GM18502 (cell line): ENCODE results near the gene RABL2A.
"Not testable (repeated sequence)": the region's sequence is repeated elsewhere in the genome, so short reads cannot be mapped to it uniquely, and the experiment has no call there.

Source experiments
- ATAC-seq: cut with Tn5 transposase; IDR thresholded peaks from one replicate; pipeline ENCODE4 v1.9.1; 2021; ENCODE audit warnings: mild to moderate bottlenecking; ENCODE audit not compliant: unreplicated experiment, poor library complexity

The RABL2A gene

GRCh38 chr2:113676623-113677266, 49.7 kb downstream of the RABL2A start:
- no peak for ATAC-seq

- no peak for ATAC-seq
Observed at GRCh38 chr2:113677330-113677729, 50.3 kb downstream of the RABL2A start.

DNA sequence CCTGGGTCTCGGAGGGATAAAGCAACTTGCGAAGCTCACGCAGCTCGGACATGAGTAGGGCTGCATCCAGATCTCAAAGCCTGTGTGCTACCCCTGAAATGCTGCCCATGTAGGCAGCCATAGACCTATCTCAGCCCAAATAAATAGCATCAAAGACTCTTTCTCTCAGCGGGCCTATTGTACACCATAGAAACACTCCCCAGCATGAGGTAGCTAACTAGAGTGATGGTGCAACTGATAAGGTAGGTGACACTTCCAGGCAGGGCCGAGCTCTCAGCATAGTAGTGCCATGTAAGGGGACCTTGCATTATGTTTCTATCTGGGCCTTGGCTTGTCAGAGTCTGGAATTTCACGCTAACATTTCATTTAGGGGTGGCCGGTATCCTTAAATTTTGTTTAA, 52.4 kb downstream of the RABL2A start:
- no peak for ATAC-seq

GRCh38 chr2:113685471-113685870, 58.4 kb downstream of the RABL2A start:
- no peak for ATAC-seq

DNA sequence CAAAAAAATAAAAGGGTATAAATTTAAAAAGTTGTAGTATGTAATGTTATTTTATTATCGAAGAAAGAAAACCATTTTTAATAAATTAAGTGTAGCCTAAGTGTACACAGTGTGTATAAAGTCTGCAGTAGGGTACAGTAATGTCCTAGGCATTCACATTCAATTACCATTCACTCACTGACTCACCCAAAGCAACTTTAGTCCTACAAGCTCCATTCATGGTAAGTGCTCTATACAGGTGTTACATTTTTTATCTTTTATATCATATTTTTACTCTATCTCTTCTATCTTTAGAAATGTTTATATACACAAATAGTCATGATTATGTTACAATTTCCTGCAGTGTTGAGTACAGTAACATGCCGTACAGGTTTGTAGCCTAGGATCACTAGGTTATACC, 59.5 kb downstream of the RABL2A start:
- no peak for ATAC-seq

DNA sequence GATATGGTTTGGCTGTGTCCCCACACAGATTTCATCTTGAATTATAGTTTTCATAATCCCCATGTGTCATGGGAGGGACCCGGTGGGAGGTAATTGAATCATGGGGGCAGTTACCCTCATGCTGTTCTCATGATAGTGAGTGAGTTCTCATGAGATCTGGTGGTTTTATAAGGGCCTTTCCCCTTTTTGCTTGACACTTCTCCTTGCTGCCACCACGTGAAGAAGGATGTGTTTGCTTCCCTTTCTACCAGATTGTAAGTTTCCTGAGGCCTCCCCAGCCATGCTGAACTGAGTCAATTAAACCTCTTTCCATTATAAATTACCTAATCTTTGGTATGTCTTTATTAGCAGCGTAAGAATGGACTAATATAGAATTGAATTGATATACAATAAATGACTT, 63.8 kb downstream of the RABL2A start:
- not testable (repeated sequence) for ATAC-seq
